ENCODE measurements around the gene STX7.

STX7 gene

GRCh38 chr6:132461958-132462357 lies 51.0 kb downstream of the STX7 start:
- intact Hi-C loops (cut with DNase I; ENCODE audit: low total_unique reads) = no loop called here
- Histone ChIP-seq H3K27me3 (no peaks in the 10 kb centered on the region), H3K36me3 (peaks cover 59 to 89% (median 88%) of the 10 kb centered on the region in 3 donors), H3K9me3 (no peaks in the 10 kb centered on the region), H3K4me1 (no peaks in the 10 kb centered on the region), H3K27ac (no peak overlapping the region), H3K4me3 (no peak overlapping the region)
- TF ChIP-seq CTCF (IDR thresholded peaks at IDR 0.05) = no peak
- no peak for DNase-seq

GRCh38 chr6:132459605-132459952 lies 53.3 kb downstream of the STX7 start:
- peaks cover 65 to 89% (median 86%) of the 10 kb centered on the region in 3 donors for H3K36me3 ChIP-seq
- no peaks in the 10 kb centered on the region for H3K4me1 ChIP-seq
- intact Hi-C loops (cut with DNase I; ENCODE audit: low total_unique reads) = no loop called here

GRCh38 chr6:132458887-132459604 lies 53.9 kb downstream of the STX7 start:
- TF ChIP-seq CTCF (IDR thresholded peaks at IDR 0.05) = no peak
- Histone ChIP-seq H3K36me3 (peaks cover 68 to 84% (median 83%) of the 10 kb centered on the region in 3 donors), H3K4me3 (no peak overlapping the region), H3K27ac (no peak overlapping the region), H3K4me1 (no peaks in the 10 kb centered on the region), H3K9me3 (no peaks in the 10 kb centered on the region), H3K27me3 (no peaks in the 10 kb centered on the region)
- intact Hi-C loops (cut with DNase I; ENCODE audit: low total_unique reads) = no loop called here
- no peak for DNase-seq

More at GRCh38 chr6:132459605-132459952, 53.3 kb downstream of the STX7 start:
- no peaks in the 10 kb centered on the region for H3K9me3 ChIP-seq
- no peaks in the 10 kb centered on the region for H3K27me3 ChIP-seq
- DNase-seq = no peak
- TF ChIP-seq CTCF (IDR thresholded peaks at IDR 0.05) = no peak
- H3K4me3 ChIP-seq = no peak overlapping the region
- H3K27ac ChIP-seq = no peak overlapping the region

GRCh38 chr6:132456700-132457143 lies 56.2 kb downstream of the STX7 start:
- Histone ChIP-seq H3K27ac (no peak overlapping the region), H3K9me3 (no peaks in the 10 kb centered on the region), H3K4me3 (no peak overlapping the region), H3K36me3 (peaks cover 49 to 63% (median 61%) of the 10 kb centered on the region in 3 donors), H3K27me3 (no peaks in the 10 kb centered on the region), H3K4me1 (no peaks in the 10 kb centered on the region)
- DNase-seq = no peak
- intact Hi-C loops (cut with DNase I; ENCODE audit: low total_unique reads) = no loop called here
- no peak for TF ChIP-seq CTCF (IDR thresholded peaks at IDR 0.05)

GRCh38 chr6:132446855-132447241 lies 66.1 kb downstream of the STX7 start:
- H3K27ac ChIP-seq = no peak overlapping the region
- peaks cover 7 to 19% (median 14%) of the 10 kb centered on the region in 3 donors for H3K36me3 ChIP-seq
- TF ChIP-seq CTCF (IDR thresholded peaks at IDR 0.05) = no peak
- no peak overlapping the region for H3K4me3 ChIP-seq
- no peak for DNase-seq
- no peaks in the 10 kb centered on the region for H3K27me3 ChIP-seq
- intact Hi-C loops (cut with DNase I; ENCODE audit: low total_unique reads) = no loop called here
- no peaks in the 10 kb centered on the region for H3K4me1 ChIP-seq
- H3K9me3 ChIP-seq = peaks cover 0 to 13% (median 5%) of the 10 kb centered on the region in 3 donors
